HG03095 (cell line): ENCODE data around the gene TSTD2.
A peak's percentile ranks its signal among the peaks of the same experiment; 100 is the strongest.

Source experiments
- ATAC-seq: cut with Tn5 transposase; IDR thresholded peaks from one replicate; pipeline ENCODE4 v1.9.1; 2021; ENCODE audit warnings: moderate library complexity; ENCODE audit not compliant: unreplicated experiment

The TSTD2 gene

GRCh38 chr9:97565262-97565661 is 67.9 kb downstream of the TSTD2 start:
- ATAC-seq = no peak

- no peak for ATAC-seq
Measured at GRCh38 chr9:97564291-97565175, 68.6 kb downstream of the TSTD2 start.

GRCh38 chr9:97563458-97564135 is 69.6 kb downstream of the TSTD2 start:
- no peak for ATAC-seq

- no peak for ATAC-seq
Measured at GRCh38 chr9:97562542-97562941, 70.6 kb downstream of the TSTD2 start.

- no peak for ATAC-seq
Measured at GRCh38 chr9:97561501-97561900, 71.7 kb downstream of the TSTD2 start.

- no peak for ATAC-seq
Measured at GRCh38 chr9:97560851-97561250, 72.3 kb downstream of the TSTD2 start.

- no peak for ATAC-seq
Measured at GRCh38 chr9:97560154-97560553, 73.0 kb downstream of the TSTD2 start.

- peak; percentile 72 for ATAC-seq
Measured at GRCh38 chr9:97559111-97559514, 74.1 kb downstream of the TSTD2 start.

GRCh38 chr9:97558701-97559101 is 74.5 kb downstream of the TSTD2 start:
- ATAC-seq = no peak

- ATAC-seq = no peak
Measured at GRCh38 chr9:97557606-97558095, 75.5 kb downstream of the TSTD2 start.

GRCh38 chr9:97556721-97557605 is 76.2 kb downstream of the TSTD2 start:
- ATAC-seq = no peak

- no peak for ATAC-seq
Measured at GRCh38 chr9:97556036-97556720, 77.0 kb downstream of the TSTD2 start.

- ATAC-seq = no peak
Measured at GRCh38 chr9:97555164-97555563, 78.0 kb downstream of the TSTD2 start.

GRCh38 chr9:97554566-97555075 is 78.5 kb downstream of the TSTD2 start:
- no peak for ATAC-seq

GRCh38 chr9:97553841-97554240 is 79.3 kb downstream of the TSTD2 start:
- ATAC-seq = no peak

GRCh38 chr9:97553141-97553540 is 80.0 kb downstream of the TSTD2 start:
- ATAC-seq = no peak

- ATAC-seq = no peak
Measured at GRCh38 chr9:97551308-97551707, 81.9 kb downstream of the TSTD2 start.

GRCh38 chr9:97550386-97550785 is 82.8 kb downstream of the TSTD2 start:
- no peak for ATAC-seq
